HG02973 (cell line): ENCODE results near the gene MADCAM1.
"Not testable (repeated sequence)": the region's sequence is repeated elsewhere in the genome, so short reads cannot be mapped to it uniquely, and the experiment has no call there.

Source experiments
- ATAC-seq: cut with Tn5 transposase; IDR thresholded peaks from one replicate; pipeline ENCODE4 v1.9.1; 2021; ENCODE audit warnings: moderate library complexity; ENCODE audit not compliant: unreplicated experiment

MADCAM1 gene

GRCh38 chr19:496112-496665 is at the start of gene MADCAM1:
MADCAM1 (plus strand) TSS chr19:496486; CDS start chr19:496500, 14 bp downstream.
- ATAC-seq: no peak

- ATAC-seq: no peak
Measured at GRCh38 chr19:447064-447426, 49.2 kb upstream of the MADCAM1 start.

- ATAC-seq: no peak
Measured at GRCh38 chr19:447816-448560, 48.3 kb upstream of the MADCAM1 start.

- no peak for ATAC-seq
Measured at GRCh38 chr19:449916-450315, 46.4 kb upstream of the MADCAM1 start.

GRCh38 chr19:450912-451481 is 45.3 kb upstream of the MADCAM1 start:
- not testable (repeated sequence) for ATAC-seq

- no peak for ATAC-seq
Measured at GRCh38 chr19:452829-453228, 43.5 kb upstream of the MADCAM1 start.

GRCh38 chr19:453606-454005 is 42.7 kb upstream of the MADCAM1 start:
- ATAC-seq: no peak

GRCh38 chr19:455031-455705 is 41.1 kb upstream of the MADCAM1 start:
- ATAC-seq: no peak

- ATAC-seq: no peak
Measured at GRCh38 chr19:455851-456546, 40.3 kb upstream of the MADCAM1 start.

GRCh38 chr19:456547-457110 is 39.7 kb upstream of the MADCAM1 start:
- no peak for ATAC-seq

- no peak for ATAC-seq
Measured at GRCh38 chr19:457636-458035, 38.6 kb upstream of the MADCAM1 start.

- ATAC-seq: no peak
Measured at GRCh38 chr19:458091-459042, 37.9 kb upstream of the MADCAM1 start.

GRCh38 chr19:459724-460511 is 36.4 kb upstream of the MADCAM1 start:
- no peak for ATAC-seq

- no peak for ATAC-seq
Measured at GRCh38 chr19:460877-461720, 35.2 kb upstream of the MADCAM1 start, which contains the start of gene SHC2. SHC2 (minus strand) TSS chr19:461033; CDS start chr19:460996, 37 bp downstream.

- ATAC-seq: no peak
Measured at GRCh38 chr19:461721-462551, 34.4 kb upstream of the MADCAM1 start.

GRCh38 chr19:463483-464207 is 32.6 kb upstream of the MADCAM1 start:
- ATAC-seq: no peak

GRCh38 chr19:464208-464545 is 32.1 kb upstream of the MADCAM1 start:
- no peak for ATAC-seq
